Skin epidermis (tissue), 12 donors: ENCODE measurements around the gene LOXL4.

Experiments used
- H3K27ac ChIP-seq, 21 experiments: fragments of 200-600 bp; sonication (generic) in 11 of 21; one replicate each; pipeline ENCODE4 v1.5.0; 2020; ENCODE audit warnings: mild to moderate bottlenecking in 3 of 21, inconsistent platforms in 2 of 21, moderate library complexity in 2 of 21
- H3K4me3 ChIP-seq, 7 experiments: fragments of 200-600 bp; sonication (generic) in 2 of 7; one replicate each; pipeline ENCODE4 v1.5.0; 2020; ENCODE audit warnings: inconsistent platforms in 2 of 7, mild to moderate bottlenecking in 2 of 7, moderate library complexity in 1 of 7

Gene LOXL4

DNA sequence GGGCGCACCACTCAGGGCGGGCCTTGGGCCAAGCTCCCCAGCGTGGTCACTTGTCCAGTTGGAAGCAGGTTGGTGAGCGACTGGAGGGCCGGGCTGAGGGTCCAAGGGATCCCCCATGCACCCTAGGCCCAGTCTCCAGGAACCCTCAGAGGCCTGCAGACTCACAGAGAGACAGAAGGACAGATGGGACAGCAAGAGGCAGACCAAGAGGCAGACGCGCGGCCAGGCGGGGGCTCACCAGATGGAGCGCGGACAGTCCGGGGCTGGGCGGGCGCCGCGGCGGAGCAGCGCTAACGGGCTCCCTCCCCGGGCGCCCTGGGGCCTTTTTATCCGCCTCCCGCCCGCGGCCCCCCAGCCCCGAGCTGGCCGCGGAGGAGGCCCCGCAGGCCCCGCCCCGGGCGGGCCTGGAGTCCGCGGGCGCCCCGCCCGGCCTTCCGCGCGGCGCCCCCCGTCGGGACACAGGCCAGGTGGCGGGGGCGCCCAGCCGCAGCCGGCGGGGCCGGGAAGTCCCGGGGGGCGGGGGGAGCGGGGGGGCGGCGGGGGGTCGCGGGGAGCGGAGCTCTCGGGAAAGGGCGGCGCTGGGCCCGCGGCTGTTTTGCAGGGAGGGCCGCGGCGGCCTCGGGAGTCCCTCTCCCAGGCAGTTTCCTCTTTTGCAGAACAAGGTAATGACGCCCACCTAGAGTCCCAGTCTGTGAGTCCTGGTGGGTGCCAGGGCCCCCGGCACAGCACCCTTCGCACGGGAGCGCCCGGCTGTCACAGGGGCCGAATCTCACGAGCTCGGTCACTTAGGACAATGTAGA lies at the start of gene LOXL4:
Gene LOXL4 (minus strand): TSS at position 301 of the 800 bp plus-strand sequence. CDS start 5,175 bp downstream, outside the sequence.
- Histone ChIP-seq H3K27ac (peak within 1 kb of the TSS in 15 of 21 experiments; percentile 29 to 88 (median 64)), H3K4me3 (peak within 1 kb of the TSS in 6 of 7 experiments; percentile 15 to 42 (median 28))

DNA sequence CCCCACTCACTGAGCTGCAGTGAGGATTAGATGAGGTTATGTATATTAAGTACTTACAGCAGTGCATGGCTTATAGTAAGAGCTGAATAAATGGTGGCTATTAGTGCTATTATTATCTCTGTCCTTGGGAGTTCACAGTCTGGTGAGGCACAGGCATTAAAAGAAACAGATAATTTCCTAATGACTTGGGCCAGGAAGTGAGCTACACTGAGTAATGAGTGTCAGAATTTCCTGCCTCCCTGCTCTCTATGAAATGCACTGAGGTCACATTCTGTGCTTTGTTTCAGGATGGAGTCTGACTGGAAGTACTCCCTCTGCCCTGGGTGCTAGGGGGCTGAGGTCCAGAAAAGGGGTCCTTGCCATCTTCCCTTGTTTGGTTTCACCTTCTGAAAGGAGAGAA lies 48.7 kb upstream of the LOXL4 start:
- Histone ChIP-seq H3K27ac (peak overlapping the region in 1 of 21 experiments; percentile 32), H3K4me3 (no peak overlapping the region)

DNA sequence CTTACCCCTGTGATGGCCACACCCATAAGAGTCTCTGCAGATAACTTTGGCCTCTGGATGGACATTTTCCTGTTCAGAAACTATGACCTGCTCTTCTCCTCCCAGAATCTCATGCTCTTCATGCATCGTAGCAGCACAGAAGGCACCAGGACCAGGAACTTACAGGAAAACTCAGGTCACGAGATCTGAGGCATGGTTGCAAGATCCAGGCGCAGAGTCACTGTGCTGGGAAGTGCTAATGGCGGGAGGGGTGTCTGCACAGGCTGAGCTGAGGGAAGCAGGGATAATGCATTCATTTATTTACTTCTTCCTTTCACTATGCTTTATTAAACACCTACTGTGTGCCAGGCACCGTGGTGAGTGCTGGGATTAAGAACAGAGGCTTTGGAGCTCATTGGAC lies 48.2 kb upstream of the LOXL4 start:
- Histone ChIP-seq H3K27ac (peak overlapping the region in 1 of 21 experiments; percentile 32), H3K4me3 (no peak overlapping the region)

DNA sequence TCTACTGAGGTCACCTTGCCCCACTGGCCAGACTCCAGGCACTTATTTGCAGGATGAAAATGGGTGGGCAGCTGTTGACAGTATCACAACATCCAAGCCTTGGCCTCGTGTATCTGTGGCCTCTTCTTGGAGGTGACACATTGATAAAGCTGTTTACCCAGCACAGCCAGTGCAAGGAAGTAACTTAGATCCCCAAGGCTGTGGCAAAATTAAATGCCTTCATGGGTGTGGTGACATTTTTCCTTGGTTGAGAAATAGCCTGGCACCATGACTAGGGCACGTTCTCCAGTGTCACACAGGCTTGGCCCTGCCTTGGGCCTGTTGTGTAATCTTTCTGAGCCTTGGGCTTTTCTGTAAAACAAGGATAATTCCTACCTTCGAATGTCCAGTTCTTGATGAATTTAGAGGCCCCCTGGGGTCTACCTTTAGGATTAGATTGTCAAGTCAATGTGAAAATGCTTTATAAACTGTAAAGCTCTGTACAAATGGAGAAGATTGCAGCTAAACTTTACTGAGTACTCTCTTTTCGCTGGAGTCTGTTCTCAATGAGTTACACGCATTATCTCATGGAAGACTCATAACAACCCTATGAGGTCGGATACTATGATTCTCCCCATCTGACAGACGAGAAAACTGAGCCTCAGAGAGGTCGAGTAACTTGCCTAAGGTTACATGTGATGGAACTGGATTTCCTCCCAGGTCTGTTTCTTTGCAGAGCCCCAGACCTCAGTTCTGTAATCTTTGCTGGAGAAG lies 46.7 kb upstream of the LOXL4 start:
- Histone ChIP-seq H3K4me3 (no peak overlapping the region), H3K27ac (peak overlapping the region in 4 of 21 experiments; percentile 35 to 57 (median 54))

DNA sequence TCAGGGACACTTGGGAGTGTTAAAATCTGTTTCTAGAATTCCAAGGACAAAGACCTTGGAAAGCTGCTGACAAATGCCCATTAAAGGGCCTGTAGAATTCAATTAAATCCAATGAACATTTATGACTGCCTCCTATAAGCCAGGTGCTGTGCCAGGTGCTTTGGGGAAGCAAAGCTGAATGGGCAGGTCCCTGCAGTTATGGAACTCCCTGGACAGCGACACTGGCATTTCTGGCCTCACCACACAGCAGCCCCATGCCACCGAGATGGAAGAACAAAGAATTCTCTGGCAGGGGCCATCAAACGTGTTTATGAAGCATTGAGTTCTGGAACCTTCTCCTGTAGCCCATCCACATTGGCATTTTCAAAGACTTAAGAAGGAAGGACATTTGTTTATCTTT lies 45.6 kb upstream of the LOXL4 start:
- H3K27ac ChIP-seq = no peak overlapping the region

DNA sequence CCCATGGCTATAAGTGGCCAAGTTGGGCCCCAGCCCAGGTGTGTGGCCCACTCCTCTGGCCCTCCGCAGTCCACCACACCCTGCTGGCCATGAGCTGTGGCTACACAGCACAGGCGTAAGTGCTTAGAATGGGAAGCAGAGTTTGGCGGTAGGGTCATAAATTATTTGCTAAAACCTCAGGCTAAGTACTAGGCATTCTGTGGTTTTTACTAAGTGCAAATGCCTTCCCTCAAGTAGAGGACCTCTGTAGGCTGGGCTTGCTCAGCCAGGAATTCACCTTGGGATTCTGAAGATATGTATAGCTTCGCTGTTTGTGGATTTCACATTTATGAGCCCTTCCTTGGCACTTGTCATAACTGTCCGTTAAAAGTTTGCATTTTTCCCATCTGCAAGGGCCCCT lies 44.8 kb upstream of the LOXL4 start:
- Histone ChIP-seq H3K27ac (no peak overlapping the region), H3K4me3 (no peak overlapping the region)

More for the DNA sequence above, 45.6 kb upstream of the LOXL4 start:
- H3K4me3 ChIP-seq = no peak overlapping the region

GRCh38 chr10:98312349-98312748 lies 44.4 kb upstream of the LOXL4 start:
- H3K27ac ChIP-seq = no peak overlapping the region
- no peak overlapping the region for H3K4me3 ChIP-seq

DNA sequence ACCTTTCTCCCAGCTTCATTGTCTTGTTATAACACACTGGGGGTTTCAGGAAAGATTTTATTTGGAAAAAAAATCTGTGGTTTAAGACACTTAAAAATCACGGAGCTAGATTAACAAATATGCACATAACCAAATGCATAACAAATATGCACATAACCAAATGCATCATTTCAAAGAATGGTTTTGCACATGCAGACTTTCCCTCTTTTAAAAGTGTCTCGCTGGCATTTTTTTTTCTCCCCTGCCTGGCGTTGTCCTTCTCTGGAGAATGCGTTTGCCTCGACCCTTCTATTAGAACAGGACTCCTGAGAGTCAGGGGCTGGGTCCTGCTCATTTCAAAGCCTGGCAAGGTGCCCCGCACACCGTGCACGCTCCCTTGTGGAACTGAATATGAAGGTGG lies 42.7 kb upstream of the LOXL4 start:
- no peak overlapping the region for H3K27ac ChIP-seq
- H3K4me3 ChIP-seq = no peak overlapping the region

DNA sequence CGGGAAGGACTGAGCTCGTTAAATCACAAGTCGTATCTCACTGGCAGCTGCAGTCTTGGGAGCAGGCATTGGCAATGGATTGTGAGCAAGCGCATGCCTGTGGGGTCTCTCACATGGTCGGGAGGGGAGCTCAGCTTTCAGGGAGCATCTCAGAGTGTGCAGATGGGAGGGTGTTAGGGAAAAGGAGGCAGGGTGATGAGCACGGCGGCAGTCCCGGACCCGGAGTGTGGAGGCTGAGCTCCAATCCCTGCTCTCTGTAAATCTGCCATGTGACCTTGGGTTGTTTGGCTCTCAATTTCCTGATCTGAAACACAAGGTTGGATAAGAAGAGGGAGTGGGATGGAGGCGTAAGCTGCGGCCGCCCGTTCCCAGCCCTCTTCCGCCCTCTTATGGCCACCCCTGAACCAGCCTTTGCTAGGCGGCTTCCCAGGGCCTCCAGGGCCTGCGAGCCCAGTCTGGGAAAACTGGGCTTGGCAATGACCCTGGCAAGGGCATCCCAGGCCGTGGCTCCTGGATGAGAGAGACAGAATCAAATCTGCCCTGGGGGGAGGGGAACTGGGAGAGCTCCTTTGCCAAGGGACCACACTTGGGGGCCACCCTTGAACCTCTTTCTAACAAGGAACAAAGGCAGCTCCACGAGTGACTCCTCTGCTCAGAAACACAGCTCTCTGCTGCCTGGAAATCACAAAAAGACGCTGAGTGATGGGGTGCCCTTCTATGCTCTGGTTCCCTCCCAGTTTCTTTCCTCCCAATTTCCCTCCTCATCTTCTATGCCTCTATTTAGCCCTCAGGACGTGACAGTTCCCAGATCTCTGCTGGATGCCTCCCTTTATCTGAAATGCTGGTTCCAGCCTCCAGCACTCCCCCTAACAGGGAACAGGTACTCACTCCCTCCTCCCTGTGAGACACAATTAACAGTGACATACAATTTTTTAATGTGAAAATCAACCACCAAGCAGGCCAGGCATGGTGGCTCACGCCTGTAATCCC lies 41.7 kb upstream of the LOXL4 start:
- H3K27ac ChIP-seq = peak overlapping the region in 4 of 21 experiments; percentile 14 to 57 (median 34)
- H3K4me3 ChIP-seq = no peak overlapping the region

- peak overlapping the region in 1 of 21 experiments; percentile 14 for H3K27ac ChIP-seq
These were observed 40.8 kb upstream of the LOXL4 start for GRCh38 chr10:98308669-98309365.

GRCh38 chr10:98307916-98308541 lies 40.0 kb upstream of the LOXL4 start:
- Histone ChIP-seq H3K4me3 (no peak overlapping the region), H3K27ac (no peak overlapping the region)

More at GRCh38 chr10:98308669-98309365, 40.8 kb upstream of the LOXL4 start:
- no peak overlapping the region for H3K4me3 ChIP-seq

- no peak overlapping the region for H3K27ac ChIP-seq
- H3K4me3 ChIP-seq = no peak overlapping the region
These were observed 38.5 kb upstream of the LOXL4 start for GRCh38 chr10:98306501-98306900.

GRCh38 chr10:98303569-98303968 lies 35.6 kb upstream of the LOXL4 start:
- no peak overlapping the region for H3K4me3 ChIP-seq

DNA sequence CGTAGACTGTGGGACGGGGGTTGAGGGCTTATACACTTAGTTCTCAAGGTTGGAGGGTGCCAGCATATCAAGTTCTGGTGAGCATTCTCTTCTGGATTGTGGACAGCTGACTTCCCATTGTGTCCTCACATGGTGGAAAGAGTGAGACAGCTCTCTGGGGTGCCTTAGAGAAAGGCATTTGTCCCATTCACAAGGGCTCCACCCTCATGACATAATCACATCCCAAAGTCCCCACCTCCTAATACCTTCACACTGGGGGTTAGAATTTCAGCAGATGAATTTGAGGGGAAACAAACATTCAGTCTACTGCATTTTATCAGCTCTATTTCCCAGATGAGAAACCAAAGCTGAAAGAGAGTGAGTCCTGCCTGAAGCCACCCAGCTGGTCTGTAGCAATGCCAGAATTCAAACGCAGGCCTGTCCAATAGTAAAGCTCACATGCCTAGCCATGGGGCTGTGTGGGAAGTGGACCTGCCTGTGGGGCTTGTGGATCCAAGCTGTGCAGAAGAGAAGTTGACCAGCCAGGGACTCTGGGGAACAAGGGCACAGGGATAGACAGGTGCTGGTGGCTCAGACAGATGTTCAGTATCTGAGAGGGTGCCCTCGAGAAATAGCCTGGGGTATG lies 34.9 kb upstream of the LOXL4 start:
- no peak overlapping the region for H3K4me3 ChIP-seq

More at GRCh38 chr10:98303569-98303968, 35.6 kb upstream of the LOXL4 start:
- no peak overlapping the region for H3K27ac ChIP-seq

DNA sequence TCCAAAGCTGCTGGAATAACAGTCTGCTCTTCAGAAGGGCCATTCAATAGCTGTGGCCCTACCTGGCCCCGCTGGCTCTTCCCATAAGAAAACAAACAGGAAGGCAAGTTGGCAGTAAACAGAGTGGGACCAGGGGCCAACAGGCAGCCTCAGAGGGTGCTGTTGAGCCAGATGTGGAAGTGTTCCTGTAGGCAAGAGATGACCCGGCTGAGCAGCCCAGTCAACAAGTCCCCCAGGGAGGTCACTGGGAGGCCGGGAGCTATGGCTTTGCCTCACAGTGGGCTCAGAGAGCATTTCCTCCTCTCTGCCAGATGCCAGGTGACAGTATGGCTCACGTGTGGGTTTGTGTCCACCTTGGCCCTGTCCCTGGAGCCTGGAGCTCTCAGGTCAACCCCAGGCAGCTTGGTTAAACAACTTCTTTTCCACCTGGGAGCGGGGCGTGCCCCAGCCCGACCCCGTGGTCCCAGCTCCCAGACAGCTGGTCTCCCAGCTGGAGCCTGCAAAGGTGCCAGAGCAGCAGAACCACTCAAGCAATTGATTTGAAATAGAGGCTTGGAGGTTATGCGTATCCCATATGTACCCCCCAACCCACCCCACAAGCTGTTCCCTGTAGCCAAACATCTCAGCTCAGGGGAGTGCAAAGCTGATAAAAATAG lies 33.8 kb upstream of the LOXL4 start:
- Histone ChIP-seq H3K27ac (no peak overlapping the region), H3K4me3 (no peak overlapping the region)

More for the DNA sequence above, 34.9 kb upstream of the LOXL4 start:
- H3K27ac ChIP-seq = no peak overlapping the region

GRCh38 chr10:98300526-98301229 lies 32.7 kb upstream of the LOXL4 start:
- no peak overlapping the region for H3K27ac ChIP-seq
- no peak overlapping the region for H3K4me3 ChIP-seq

GRCh38 chr10:98299341-98299740 lies 31.3 kb upstream of the LOXL4 start:
- Histone ChIP-seq H3K27ac (no peak overlapping the region), H3K4me3 (no peak overlapping the region)
